Fibroblast of skin of right biceps (primary cell): ENCODE data around the gene PEAR1.

Experiments used
- DNase-seq: peaks from one replicate; pipeline ENCODE4 v3.0.0-alpha.2; 2013

Gene PEAR1, protein sequence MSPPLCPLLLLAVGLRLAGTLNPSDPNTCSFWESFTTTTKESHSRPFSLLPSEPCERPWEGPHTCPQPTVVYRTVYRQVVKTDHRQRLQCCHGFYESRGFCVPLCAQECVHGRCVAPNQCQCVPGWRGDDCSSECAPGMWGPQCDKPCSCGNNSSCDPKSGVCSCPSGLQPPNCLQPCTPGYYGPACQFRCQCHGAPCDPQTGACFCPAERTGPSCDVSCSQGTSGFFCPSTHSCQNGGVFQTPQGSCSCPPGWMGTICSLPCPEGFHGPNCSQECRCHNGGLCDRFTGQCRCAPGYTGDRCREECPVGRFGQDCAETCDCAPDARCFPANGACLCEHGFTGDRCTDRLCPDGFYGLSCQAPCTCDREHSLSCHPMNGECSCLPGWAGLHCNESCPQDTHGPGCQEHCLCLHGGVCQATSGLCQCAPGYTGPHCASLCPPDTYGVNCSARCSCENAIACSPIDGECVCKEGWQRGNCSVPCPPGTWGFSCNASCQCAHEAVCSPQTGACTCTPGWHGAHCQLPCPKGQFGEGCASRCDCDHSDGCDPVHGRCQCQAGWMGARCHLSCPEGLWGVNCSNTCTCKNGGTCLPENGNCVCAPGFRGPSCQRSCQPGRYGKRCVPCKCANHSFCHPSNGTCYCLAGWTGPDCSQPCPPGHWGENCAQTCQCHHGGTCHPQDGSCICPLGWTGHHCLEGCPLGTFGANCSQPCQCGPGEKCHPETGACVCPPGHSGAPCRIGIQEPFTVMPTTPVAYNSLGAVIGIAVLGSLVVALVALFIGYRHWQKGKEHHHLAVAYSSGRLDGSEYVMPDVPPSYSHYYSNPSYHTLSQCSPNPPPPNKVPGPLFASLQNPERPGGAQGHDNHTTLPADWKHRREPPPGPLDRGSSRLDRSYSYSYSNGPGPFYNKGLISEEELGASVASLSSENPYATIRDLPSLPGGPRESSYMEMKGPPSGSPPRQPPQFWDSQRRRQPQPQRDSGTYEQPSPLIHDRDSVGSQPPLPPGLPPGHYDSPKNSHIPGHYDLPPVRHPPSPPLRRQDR

DNA sequence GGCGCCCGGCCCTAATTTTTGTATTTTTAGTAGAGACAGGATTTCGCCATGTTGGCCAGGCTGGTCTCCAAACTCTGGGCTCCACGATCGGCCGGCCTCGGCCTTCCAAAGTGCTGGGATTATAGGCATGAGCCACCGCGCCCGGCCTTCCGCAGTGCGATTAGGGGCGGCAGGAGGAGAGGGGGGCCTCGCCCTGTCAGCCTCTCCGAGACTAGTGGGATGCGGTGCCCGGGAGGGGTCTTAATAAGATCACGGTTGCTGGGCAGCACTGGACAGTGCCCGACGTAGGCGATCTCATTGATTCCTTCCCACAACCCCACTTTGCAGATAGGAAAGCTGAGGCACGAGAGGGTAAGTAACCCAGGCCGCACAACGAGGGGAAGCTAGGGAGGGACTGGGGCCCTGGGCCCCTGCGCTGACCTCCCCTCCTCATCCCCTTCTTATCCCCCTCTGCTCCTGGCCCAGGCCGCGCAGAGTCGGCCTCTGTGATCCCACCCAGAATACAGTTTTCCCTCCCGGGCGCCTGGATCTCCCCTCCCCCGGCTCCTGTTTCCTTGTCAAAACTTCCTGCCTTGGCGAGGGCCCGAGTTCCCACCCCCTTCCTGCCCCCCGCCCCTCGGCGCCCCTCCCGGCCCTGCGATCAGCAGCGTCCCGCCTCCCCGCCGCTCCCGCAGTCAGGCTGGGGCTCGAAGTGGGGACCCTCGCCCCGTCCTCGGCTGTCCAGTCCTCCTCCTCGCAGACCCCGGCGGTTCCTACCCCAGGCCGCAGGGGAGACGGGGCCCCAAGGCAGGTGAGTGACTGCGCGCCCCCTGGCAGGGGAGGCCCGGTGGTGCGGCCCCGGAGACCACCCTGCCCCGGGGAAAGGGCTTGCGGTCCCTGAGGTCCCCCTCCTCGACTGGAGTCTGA lies at the start of gene PEAR1:
Gene PEAR1, plus strand, starts transcription at position 671 of the 906 bp plus-strand sequence. CDS start 10,209 bp downstream, outside the sequence.
- peak; percentile 78 for DNase-seq

DNA sequence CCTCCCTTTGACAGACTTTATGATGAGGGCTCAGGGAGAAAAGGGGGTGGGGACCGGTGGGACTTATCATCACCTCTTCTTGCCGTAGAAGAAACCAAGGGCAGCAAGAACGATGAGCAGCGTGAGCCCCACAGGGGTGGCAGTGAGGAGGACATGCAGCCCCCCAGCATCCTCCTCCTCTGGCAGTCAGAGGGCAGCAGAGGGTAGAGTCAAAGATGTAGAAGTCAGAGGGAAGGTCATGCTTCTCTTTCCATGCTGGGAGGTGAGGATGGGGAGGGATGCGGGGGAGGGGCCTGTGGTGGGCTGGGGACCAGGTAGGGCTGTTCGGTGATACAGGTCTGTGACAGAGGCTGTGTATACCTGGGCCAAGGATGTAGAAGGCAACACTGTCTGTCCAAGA lies 49.4 kb upstream of the PEAR1 start:
- DNase-seq, result no peak

DNA sequence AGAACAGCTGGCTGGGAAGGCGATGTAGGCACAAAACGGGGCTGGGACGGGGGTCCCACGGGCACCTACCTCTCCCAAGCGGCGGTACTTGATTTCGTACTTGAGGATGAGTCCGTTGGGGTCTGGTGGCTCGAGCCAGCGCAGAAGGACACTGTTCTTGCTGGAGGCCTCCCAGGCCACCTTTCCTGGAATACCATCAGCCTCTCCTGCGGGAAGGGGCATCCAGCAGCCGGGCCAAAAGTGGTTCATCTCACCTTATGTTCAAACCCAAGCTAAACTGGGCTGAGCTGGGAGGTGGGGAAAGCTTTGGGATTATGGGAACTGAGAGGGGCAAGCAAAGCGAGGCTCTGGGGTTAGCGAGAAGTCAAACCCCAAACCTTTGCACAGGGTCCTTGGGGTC lies 48.9 kb upstream of the PEAR1 start:
- no peak for DNase-seq

DNA sequence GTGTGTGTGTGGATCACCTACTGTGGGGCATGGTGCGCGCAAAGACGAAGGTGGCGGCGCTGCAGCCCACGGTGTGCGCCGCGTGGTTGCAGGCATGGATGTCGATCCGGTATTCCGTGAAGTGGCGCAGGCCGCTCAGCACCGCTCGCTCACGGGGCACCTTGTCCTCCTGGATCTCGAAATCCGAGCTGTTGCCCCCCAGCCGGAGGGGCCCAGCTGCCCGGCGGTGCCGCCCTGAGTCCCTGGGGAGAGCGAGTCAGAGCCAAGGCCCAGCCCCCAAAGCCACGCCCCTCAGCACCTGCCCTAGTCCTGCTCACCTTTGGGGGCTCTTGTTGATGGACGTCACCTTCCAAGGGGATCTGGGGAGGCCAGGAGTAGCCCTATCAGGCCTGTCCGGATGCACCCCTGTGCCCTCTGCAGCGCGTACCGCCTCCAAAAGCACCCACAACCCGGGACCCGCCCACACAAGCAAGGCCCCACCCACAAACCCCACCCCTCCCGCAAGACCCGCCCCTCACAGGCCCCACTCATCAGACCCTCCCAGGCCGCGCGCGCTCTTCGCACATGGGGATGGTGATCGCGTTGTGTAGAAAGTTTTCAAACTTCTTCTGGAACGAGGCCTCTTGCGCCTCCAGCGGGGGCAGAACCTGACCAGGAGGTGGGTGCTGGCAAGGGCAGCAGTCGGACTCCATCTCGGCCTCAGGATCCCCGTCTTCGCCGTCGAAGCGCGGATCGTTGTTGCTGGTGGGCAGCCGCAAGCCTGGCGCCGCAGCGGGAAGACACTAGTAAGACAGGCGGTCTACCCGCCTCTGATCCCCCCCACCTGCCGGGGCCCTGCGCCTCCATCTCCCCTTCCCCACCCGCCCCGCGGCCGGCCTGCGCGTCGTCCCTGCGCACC lies 48.2 kb upstream of the PEAR1 start:
- DNase-seq, result no peak

DNA sequence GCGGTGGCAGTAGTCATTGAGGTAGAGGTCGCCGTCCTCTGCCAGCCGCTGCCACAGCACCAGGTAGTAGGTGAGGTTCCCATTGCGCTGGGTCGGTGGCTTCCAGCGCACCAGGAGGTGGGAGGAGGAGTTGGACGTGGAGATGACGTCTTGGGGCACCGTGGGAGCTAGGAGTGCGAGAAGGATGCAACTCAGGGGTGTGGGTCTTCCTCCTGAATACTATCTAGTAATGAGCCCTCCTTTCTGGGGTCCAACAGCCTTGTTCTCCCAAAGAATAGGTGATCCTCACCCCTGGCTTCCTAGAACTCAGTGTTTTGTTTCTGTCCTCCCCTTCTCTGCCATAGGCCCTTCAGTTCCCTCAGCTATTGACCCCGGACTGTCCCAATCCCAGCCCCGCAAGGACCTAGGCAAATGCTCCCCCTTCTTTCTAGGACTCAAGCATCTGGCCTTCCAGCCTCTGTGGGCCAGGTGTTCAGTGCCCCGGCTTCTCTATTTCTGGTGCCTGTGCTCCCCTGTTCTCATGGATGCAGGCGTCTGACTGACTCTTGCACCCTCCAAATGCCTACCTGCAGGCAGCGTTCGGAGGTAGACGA lies 47.5 kb upstream of the PEAR1 start:
- no peak for DNase-seq

DNA sequence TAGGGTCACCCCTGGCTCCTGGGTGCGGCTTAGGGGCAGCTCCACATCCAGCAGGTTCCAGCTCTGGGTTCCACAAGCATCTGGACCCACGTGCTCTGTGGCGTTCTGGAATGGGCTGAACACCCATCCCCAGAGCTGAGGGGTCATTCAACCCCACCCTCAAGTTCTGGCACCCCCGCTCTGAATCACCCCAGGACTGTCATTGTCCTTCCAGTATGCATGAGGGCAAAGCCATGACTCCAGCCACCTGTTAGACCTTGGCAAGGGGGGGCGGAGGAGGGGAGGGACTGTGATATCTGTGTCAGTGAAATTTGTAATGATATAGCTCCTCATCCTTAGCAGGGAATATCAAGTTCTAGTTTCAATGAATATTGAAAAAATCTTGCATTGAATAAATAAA lies 46.9 kb upstream of the PEAR1 start:
- no peak for DNase-seq

DNA sequence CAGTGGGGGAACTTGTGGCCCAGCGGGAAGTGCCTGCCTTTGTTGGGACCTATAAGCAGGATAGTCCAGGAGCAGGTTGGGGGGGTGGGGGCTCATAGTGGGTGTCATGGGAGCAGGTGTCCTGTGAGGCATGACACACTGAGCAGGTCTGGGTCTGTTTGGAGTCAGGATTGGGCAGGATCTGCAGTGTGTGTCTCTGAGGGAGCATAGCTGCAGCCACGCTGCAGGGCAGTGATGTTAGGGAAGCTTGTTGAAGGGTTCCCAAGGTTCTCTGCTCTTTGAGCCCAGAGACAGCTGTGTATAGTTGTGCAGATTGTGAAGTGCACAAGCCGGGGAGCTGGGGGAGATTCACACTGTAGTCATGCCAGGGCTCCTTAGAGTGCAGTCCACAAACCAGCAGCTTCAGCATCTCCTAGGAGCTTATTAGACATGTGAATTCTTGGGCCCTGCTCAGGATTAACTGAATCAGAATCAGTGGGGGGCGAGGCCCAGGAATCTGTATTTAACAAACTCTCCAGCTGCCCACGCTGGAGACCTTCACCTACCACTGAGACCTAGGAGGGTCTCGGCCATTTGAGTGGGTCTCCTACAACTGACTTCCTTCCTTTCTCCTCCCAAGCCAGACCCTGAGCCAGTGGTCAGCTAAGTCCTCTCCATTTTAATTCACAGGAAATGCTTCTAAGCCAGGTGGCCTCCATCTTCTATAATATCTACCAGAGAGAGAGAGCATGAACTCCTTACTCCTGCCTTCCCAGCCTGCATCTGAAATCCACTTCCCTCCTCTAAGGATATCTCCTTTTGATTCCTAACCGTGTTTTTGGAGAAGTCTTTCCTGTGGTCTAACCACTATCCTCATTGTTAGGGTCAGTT lies 45.7 kb upstream of the PEAR1 start:
- DNase-seq, result no peak

DNA sequence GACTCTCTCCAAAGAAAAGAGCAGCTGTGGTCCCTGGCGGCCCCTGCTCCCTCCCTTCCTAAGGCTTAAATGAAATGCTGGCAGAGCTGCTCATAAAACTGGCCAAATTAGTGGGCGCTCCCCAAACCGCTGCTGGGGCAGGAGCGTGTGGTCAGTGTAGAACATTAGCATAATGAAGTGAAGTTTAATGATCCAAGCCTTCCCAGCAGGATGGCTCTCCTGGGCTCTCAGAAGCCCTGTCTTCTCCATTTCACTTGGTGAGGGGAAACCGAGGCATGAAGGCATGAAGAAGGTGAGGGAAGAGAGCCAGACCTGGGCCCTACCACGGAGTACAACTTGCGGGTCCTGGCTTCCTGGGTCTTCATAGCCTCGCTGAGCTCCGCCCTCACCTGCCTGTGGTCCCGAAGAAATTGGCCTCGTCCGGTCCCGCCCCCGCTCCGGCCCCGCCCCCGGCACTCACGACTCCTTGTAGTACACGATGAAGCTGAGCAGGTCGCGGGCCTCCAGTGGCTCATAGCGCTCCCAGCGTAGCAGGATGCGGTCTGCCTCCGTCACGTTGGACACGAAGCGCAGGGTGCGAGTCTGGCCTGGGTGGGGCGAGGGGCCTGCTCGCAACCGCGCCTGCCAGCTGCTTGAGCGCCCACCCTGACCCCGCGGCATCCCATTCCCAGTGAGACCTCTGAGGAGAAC lies 44.9 kb upstream of the PEAR1 start:
- no peak for DNase-seq

DNA sequence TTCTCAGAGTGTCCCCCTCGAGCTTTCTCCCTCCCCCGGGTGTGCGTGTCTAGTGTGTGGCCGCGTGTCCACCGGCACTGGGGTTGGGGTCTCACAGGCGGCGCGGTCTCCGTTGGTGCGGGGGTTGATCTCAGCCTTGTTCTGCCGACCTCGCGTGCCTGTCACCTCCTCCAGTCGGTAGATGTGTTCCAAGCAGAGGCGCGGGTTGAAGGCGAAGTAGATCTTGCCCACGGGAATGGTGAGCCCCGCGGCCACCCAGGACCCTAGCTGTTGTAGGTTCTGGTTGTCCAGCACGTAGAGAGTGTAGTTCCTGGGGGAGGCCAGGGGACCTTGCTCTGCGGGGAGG lies 44.4 kb upstream of the PEAR1 start:
- no peak for DNase-seq

DNA sequence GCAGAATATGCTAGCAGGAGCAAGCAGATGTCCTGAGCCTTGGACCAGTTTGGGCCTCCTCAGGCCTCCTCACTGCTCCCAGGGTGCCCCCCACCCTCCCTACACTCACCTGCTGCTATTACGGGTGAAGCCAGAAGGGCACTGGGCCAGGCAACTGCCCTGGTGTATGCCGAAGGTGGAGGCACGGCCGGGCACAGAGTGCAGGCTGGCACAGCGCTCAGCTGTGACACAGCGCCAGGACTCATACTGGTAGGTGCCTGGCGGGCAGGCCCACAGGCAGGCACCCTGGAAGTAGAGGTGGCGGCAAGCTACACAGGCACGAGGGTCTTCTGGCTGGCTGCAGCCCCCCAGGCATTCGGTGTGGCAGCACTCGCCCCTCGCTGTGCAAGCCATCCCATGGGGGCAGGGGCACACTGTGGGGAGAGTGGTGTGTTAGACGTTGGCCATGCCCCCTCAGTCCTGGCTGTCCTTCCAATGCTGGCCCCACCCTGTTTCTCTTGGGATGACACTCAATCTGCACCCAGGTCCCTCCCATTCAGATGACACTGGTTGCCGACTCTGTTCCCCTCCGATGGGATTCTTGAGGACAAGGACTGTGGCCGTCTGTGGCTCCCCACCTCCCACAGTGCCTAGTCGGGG lies 41.6 kb upstream of the PEAR1 start:
- DNase-seq, result no peak

DNA sequence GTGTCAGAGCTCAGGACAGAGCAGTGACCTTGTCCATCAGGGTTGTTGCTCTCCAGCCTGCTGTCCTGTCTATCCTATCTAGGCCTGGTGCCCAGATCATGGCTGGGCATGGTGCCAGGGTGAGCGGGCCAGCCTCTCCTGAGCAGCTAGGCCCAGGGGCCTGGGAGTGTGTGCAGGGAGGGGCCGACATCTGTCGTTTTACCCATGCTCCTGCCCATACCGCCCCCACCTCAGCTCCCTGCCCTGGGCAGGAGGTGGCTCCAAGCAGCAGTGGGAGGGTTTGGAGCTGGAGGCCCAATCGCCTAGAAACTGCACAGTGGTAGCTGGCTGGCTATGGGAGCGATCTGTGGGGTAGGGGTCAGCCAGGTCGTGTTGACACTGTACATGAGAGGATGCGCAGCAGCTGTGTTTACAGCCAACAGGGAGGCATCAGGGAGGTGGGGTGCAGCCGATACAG lies 41.1 kb upstream of the PEAR1 start:
- no peak for DNase-seq

DNA sequence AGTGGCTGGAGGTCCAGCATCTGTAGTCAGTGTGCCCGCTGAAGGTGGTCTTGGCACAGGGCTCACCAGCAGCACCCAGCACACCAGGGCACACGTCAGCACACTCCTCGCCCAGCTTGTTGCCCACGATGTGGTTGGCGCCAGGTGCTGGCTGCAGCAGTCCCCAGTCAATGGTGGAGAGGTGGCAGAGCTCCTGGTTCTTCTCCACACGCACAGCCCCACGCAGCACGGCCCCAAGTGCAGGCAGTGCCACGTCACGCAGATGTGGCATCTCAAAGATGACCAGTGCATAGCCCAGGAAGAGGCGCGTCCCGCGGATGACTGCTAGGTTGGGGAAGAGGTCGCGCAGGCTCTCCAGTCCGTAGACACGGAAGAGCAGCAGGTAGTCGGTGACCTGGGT lies 39.8 kb upstream of the PEAR1 start:
- DNase-seq, result no peak

DNA sequence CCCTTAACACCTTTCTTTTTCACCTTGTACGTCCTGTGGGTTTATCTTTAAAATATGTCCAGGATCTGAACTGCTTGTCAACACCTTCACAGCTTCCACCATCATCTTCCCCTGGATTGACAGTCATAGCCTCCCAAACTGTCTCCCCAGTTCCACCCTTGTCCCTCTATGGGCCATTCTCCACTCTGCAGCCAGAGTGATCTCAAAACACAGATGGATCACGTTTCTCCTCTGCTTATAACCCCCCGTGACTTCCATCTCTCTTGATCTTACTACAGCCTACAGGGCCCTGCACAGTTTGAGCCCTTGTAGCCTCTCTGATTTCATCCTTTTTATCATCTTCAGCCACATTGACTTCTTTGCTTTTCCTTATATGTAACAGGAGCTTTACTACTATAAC lies 38.9 kb upstream of the PEAR1 start:
- no peak for DNase-seq

DNA sequence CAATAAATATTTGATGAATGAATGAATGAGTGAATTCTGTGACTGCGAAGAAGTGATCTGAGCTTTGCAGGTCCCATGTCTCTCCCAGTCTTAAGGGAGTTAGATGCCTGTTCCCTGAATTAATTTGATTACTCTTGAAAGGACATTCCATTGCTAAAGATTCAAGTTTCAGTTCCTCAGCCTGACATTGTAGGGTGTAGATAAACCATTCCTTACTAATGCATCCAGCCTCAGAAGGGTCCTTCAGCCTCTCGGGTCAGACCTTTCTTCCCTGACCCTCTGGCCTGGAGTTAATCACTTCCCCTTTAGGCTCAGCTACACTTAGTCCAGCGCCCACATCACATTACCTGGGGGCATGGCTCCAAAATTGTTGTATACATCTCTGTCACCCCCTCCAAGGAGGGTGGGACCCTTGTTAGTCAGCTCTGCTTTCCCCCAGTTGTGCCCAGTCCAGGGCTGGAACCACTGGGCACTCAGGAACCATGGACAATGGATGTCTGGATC lies 37.2 kb upstream of the PEAR1 start:
- no peak for DNase-seq

DNA sequence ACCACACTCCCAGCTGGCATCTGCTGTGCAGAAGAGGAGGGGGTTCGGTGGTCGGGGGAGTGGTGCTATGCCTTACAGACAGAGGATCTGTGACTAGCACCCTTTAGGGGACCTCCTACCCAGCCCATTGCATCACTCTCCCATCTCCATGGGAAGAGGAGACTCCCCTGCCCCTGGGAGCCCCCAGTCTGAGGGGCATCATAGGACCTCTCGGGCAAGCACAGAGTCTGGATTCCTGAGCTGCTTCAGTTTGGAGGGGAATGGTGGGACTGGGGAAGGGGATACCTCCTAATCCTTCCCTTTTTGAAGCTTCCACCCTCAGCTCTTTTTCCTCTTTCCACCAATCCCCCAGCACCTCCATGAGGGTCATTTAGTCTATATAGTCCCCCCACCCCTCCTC lies 36.0 kb upstream of the PEAR1 start:
- no peak for DNase-seq

DNA sequence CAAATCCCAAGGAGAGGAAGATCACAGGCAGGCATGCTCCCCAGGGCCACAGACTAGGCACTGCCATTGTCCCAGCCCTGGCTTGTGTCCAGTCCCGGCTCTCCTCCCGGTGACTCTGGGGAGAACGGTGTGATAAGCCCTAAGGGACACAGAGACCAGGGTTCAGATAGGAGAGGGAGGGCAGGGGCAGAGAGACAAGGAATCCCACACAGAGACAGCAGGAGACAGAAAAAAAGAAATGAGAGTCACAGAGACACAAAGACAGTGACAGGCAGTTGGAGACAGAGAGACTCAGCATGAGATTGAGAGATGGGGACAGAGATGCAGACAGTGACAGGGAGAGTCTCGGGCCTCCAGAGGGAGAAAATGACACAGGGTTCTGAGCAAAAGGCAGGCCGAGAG lies 35.0 kb upstream of the PEAR1 start:
- no peak for DNase-seq

DNA sequence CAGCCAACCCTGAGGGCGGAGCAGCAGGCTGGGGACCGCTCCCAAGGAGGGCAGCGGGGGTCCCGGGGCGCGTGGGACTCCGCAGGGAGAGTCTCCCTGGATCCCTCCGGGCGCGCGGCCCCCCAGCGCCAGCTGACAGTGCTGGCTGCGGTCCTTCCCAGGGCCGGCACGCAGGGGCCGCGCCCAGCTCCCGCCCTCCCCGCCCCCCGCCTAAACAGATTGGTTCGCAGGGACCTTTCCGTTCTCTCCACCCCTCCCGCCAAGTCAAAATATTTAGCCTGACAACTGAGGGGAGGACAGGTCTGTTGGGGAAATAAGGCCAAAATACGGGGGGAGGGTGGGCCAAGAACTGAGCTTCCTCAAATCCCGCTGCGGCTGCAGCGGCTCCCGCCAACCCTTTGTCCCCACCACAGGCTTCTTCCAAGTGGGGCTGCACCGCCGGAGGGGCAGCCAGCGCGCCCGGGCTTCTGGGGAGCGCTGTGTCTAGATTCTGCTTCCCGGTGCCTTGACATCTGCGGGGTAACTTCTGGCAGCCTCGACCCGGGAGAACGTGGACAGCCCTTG lies 34.5 kb upstream of the PEAR1 start, which contains the start of gene INSRR:
Gene INSRR, minus strand, starts transcription at position 159 of the 564 bp plus-strand sequence. CDS start 496 bp downstream, outside the sequence.
- no peak for DNase-seq

DNA sequence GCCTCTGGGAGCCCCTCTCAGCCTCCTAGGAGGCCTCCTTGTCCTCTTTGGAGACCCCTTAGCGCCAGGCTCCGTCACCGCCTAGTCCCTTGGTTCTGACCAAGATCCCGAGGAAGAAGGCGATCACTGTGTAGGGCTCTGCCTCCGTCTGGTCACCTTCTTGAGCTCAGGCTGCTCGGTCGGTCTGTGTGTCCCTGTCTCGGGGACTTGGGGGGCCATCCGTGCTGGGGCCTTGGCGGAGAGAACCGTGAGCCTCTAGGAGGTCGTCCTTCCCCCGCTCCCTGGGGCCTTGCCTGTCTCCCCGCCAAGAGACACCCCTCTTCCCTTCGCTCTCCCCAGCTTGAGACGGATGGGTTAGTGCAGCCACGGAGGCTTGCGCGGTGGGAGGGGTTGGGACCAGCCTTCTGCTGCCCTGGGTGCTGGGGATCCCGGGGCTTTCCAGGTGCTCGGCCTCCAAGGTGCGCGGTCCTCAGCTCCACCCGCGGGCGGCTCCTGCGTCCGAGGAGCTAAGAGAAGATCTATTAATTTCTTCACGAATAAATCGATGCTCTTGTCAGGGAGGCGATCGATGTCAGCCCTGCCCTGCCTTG lies 33.9 kb upstream of the PEAR1 start:
- DNase-seq, result no peak
